HepG2 (cell line): ENCODE data around the gene FMNL2. TPM values are rescaled to one million over a fixed set of nuclear protein-coding genes. Genes with fewer than 3 reads are reported as not detected.

Source experiments
- AGO1 ChIP-seq: fragments of 200-400 bp; formaldehyde crosslinking; IDR thresholded peaks from 2 replicates; pipeline ENCODE4 v1.6.1; 2017; ENCODE audit warnings: mild to moderate bottlenecking, low read depth, low read length, moderate library complexity; ENCODE audit not compliant: poor library complexity, severe bottlenecking
- CENPT ChIP-seq: sonication (generic); formaldehyde crosslinking; IDR thresholded peaks from 2 replicates; pipeline ENCODE4 v1.8.0; 2022; ENCODE audit warnings: low read depth, mild to moderate bottlenecking, moderate library complexity, missing genetic modification reagents
- FOXC1 ChIP-seq: sonication (generic); formaldehyde crosslinking; IDR thresholded peaks from 2 replicates; pipeline ENCODE4 v1.8.0; 2022; ENCODE audit warnings: mild to moderate bottlenecking, missing genetic modification reagents, borderline replicate concordance
- FOXK1 ChIP-seq: sonication (generic); formaldehyde crosslinking; IDR thresholded peaks from 2 replicates; pipeline ENCODE4 v1.4.0; 2020; ENCODE audit warnings: low read depth, missing genetic modification reagents, borderline replicate concordance
- HNRNPUL1 ChIP-seq: fragments of 200-400 bp; formaldehyde crosslinking; IDR thresholded peaks from 2 replicates; pipeline ENCODE4 v1.6.1; 2017; ENCODE audit warnings: low read depth, mild to moderate bottlenecking, low read length, moderate library complexity
- KAT2B ChIP-seq: fragments of 150-350 bp; IDR thresholded peaks from 2 replicates; pipeline ENCODE4 v1.6.1; 2014; ENCODE audit warnings: low read depth, low read length, borderline replicate concordance
- KAT7 ChIP-seq: IDR thresholded peaks from 2 replicates; pipeline ENCODE4 v1.6.1; 2018; ENCODE audit warnings: borderline replicate concordance, missing compliant biosample characterization
- MAF1 ChIP-seq: sonication (generic); formaldehyde crosslinking; IDR thresholded peaks from 2 replicates; pipeline ENCODE4 v1.5.0; 2020; ENCODE audit warnings: missing genetic modification reagents, borderline replicate concordance
- MAFF ChIP-seq: IDR thresholded peaks from 2 replicates; pipeline ENCODE4 v1.6.1; 2011; ENCODE audit warnings: low read depth, low read length, improper control_type of control experiment
- MYC ChIP-seq: sonication (generic); formaldehyde crosslinking; IDR thresholded peaks from 2 replicates; pipeline ENCODE4 v1.9.0; 2021; ENCODE audit warnings: missing genetic modification reagents, borderline replicate concordance
- NR2F6 ChIP-seq, 2 experiments: IDR thresholded peaks; 2 replicates each; pipeline ENCODE4 v1.6.1; 2016; ENCODE audit warnings: antibody characterized with exemption in 1 of 2, mild to moderate bottlenecking in 1 of 2
- SIN3A ChIP-seq: IDR thresholded peaks from 2 replicates; pipeline ENCODE4 v1.6.1; 2011; ENCODE audit warnings: low read depth, mild to moderate bottlenecking, control low read depth, low read length, borderline replicate concordance
- SIN3B ChIP-seq: fragments of 150-350 bp; IDR thresholded peaks from 2 replicates; pipeline ENCODE4 v1.6.1; 2014; ENCODE audit warnings: low read length
- TP53 ChIP-seq: sonication (generic); formaldehyde crosslinking; conservative IDR thresholded peaks from 2 replicates; pipeline ENCODE4 v1.4.0; 2020; ENCODE audit warnings: missing genetic modification reagents
- ZFP37 ChIP-seq: sonication (generic); formaldehyde crosslinking; IDR thresholded peaks from 2 replicates; pipeline ENCODE4 v1.4.0; 2020; ENCODE audit warnings: missing genetic modification reagents, borderline replicate concordance
- ZNF24 ChIP-seq: fragments of 450-650 bp; IDR thresholded peaks from 2 replicates; pipeline ENCODE4 v1.6.1; 2017; ENCODE audit warnings: antibody characterized with exemption, mild to moderate bottlenecking
- ZNF282 ChIP-seq: fragments of 450-650 bp; IDR thresholded peaks from 2 replicates; pipeline ENCODE4 v1.6.1; 2018; ENCODE audit not compliant: partially characterized antibody
- ZNF430 ChIP-seq: sonication (generic); formaldehyde crosslinking; IDR thresholded peaks from 2 replicates; pipeline ENCODE4 v1.9.0; 2021; ENCODE audit warnings: mild to moderate bottlenecking, missing genetic modification reagents
- ZNF562 ChIP-seq: sonication (generic); formaldehyde crosslinking; IDR thresholded peaks from 2 replicates; pipeline ENCODE4 v1.8.0; 2022; ENCODE audit warnings: missing genetic modification reagents, borderline replicate concordance
- ZNF605 ChIP-seq: sonication (generic); formaldehyde crosslinking; IDR thresholded peaks from 2 replicates; pipeline ENCODE4 v1.8.0; 2022; ENCODE audit warnings: mild to moderate bottlenecking, missing genetic modification reagents
- ZNF674 ChIP-seq: sonication (generic); formaldehyde crosslinking; IDR thresholded peaks from 2 replicates; pipeline ENCODE4 v1.5.0; 2020; ENCODE audit warnings: low read depth, mild to moderate bottlenecking, missing genetic modification reagents
- polyA plus RNA-seq, 8 experiments: library from polyadenylated mRNA; depleted of rRNA in 3 of 8; stranded (reverse) in 7 of 8; unstranded in 1 of 8; fragments of >200 nt; fragmentation: Illumina TruSeq in 4 of 8; extraction: Trizol in 4 of 8; gene quantifications; 2 replicates each; pipeline versions ENCODE4 v1.2.1 to v1.2.3, GENCODE V29; 2011 to 2016; ENCODE audit warnings: low read depth in 4 of 8, missing spikeins in 1 of 8, mixed read lengths in 1 of 8; ENCODE audit not compliant: insufficient read depth in 1 of 8
- total RNA-seq, 5 experiments: library from RNA; depleted of rRNA; stranded (reverse); fragments of >200 nt; fragmentation: Illumina TruSeq; extraction: Trizol; gene quantifications; 2 replicates each; pipeline ENCODE4 v1.2.3, GENCODE V29; 2016; ENCODE audit warnings: low read depth in 1 of 5
- TF ChIP-seq, protein P1 (sequence below): IDR thresholded peaks from 2 replicates; pipeline ENCODE4 v1.6.1; 2016; ENCODE audit warnings: low read depth, borderline replicate concordance
- TF ChIP-seq, protein P2 (sequence below): sonication (generic); formaldehyde crosslinking; IDR thresholded peaks from 2 replicates; pipeline ENCODE4 v1.8.1; 2022; ENCODE audit warnings: mild to moderate bottlenecking, missing genetic modification reagents
- TF ChIP-seq, protein P3 (sequence below): IDR thresholded peaks from 2 replicates; pipeline ENCODE4 v1.6.1; 2016
- TF ChIP-seq, protein P4 (sequence below): sonication (generic); formaldehyde crosslinking; conservative IDR thresholded peaks from 2 replicates; pipeline ENCODE4 v1.8.0; 2022; ENCODE audit warnings: low read depth, missing genetic modification reagents
- TF ChIP-seq, protein P5 (sequence below): sonication (generic); formaldehyde crosslinking; IDR thresholded peaks from 2 replicates; pipeline ENCODE4 v1.8.1; 2023; ENCODE audit warnings: mild to moderate bottlenecking, moderate library complexity, missing genetic modification reagents

The FMNL2 gene
- total and polyA plus RNA-seq, 2 of the 13 experiments (the other 11 are each of a cell fraction or from before 2014, with no cell fraction given), result 66.5 to 67.7 TPM

DNA sequence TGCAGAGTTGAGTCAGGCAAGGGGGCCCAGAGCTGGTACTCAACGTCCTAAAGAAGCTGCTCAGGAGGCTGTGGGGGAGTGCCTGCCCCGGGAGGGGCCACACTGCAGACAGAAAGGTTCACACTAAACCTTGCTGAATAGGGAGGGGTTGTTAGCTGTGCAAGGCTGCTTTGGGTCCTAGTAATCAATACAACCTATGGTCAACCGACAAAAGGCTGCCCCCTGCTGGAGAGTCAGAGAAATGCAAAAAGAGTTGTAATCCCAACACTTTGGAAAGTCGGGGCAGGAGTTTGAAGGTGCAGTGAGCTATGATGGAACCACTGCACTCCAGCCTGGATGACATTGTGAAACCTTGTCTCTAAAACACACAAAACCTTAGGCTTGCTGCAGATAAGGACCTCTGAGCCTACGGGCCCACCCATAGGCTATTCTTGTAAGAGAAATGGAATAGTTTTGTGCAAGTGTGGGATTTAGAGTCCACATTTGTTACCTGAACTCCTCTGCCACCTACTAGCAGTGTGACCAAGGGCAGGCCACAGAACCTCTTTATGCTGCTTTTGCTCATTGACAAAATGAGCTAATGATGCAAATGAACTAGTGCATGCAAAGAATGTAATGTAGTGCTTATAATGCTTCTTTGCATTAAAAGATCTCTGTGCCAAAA is 300.8 kb downstream of the FMNL2 start (continued):
- TF ChIP-seq, protein P1, sequence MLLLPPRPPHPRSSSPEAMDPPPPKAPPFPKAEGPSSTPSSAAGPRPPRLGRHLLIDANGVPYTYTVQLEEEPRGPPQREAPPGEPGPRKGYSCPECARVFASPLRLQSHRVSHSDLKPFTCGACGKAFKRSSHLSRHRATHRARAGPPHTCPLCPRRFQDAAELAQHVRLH (CRISPR knock-in tag), result peak; percentile 81; the same call in 1 of the 2 replicates
- 0 out of 2 replicates have a peak, but pooled peaks have one; percentile 10 for TF ChIP-seq ZNF24
- TF ChIP-seq ZNF282, result no peak
- no peak for TF ChIP-seq HNRNPUL1
- TF ChIP-seq KAT2B, result peak; percentile 57
- TF ChIP-seq FOXK1, result no peak
- no peak for TF ChIP-seq ZNF562 (CRISPR knock-in tag)
- TF ChIP-seq, protein P2, sequence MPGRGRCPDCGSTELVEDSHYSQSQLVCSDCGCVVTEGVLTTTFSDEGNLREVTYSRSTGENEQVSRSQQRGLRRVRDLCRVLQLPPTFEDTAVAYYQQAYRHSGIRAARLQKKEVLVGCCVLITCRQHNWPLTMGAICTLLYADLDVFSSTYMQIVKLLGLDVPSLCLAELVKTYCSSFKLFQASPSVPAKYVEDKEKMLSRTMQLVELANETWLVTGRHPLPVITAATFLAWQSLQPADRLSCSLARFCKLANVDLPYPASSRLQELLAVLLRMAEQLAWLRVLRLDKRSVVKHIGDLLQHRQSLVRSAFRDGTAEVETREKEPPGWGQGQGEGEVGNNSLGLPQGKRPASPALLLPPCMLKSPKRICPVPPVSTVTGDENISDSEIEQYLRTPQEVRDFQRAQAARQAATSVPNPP (CRISPR knock-in tag), result no peak
- TF ChIP-seq NR2F6 (IDR thresholded peaks at IDR 0.05), result no peak
- no peak for TF ChIP-seq NR2F6 (CRISPR knock-in tag; IDR thresholded peaks at IDR 0.05)
- TF ChIP-seq ZNF605 (CRISPR knock-in tag), result no peak
- TF ChIP-seq AGO1, result no peak
- TF ChIP-seq, protein P3, sequence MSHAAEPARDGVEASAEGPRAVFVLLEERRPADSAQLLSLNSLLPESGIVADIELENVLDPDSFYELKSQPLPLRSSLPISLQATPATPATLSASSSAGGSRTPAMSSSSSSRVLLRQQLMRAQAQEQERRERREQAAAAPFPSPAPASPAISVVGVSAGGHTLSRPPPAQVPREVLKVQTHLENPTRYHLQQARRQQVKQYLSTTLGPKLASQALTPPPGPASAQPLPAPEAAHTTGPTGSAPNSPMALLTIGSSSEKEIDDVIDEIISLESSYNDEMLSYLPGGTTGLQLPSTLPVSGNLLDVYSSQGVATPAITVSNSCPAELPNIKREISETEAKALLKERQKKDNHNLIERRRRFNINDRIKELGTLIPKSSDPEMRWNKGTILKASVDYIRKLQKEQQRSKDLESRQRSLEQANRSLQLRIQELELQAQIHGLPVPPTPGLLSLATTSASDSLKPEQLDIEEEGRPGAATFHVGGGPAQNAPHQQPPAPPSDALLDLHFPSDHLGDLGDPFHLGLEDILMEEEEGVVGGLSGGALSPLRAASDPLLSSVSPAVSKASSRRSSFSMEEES (CRISPR knock-in tag), result no peak
- TF ChIP-seq MAF1 (CRISPR knock-in tag), result 0 out of 2 replicates have a peak, but pooled peaks have one; percentile 55
- TF ChIP-seq TP53 (CRISPR knock-in tag), result no peak
- no peak for TF ChIP-seq SIN3B
- TF ChIP-seq ZNF430, result no peak
- TF ChIP-seq MAFF, result no peak
- TF ChIP-seq, protein P4, sequence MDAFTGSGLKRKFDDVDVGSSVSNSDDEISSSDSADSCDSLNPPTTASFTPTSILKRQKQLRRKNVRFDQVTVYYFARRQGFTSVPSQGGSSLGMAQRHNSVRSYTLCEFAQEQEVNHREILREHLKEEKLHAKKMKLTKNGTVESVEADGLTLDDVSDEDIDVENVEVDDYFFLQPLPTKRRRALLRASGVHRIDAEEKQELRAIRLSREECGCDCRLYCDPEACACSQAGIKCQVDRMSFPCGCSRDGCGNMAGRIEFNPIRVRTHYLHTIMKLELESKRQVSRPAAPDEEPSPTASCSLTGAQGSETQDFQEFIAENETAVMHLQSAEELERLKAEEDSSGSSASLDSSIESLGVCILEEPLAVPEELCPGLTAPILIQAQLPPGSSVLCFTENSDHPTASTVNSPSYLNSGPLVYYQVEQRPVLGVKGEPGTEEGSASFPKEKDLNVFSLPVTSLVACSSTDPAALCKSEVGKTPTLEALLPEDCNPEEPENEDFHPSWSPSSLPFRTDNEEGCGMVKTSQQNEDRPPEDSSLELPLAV (CRISPR knock-in tag), result no peak
- TF ChIP-seq FOXC1 (CRISPR knock-in tag), result 0 out of 2 replicates have a peak, but pooled peaks have one; percentile 50
- TF ChIP-seq MYC (CRISPR knock-in tag), result no peak; the same call in 1 of the 2 replicates
- no peak for TF ChIP-seq ZFP37 (CRISPR knock-in tag)
- TF ChIP-seq, protein P5, sequence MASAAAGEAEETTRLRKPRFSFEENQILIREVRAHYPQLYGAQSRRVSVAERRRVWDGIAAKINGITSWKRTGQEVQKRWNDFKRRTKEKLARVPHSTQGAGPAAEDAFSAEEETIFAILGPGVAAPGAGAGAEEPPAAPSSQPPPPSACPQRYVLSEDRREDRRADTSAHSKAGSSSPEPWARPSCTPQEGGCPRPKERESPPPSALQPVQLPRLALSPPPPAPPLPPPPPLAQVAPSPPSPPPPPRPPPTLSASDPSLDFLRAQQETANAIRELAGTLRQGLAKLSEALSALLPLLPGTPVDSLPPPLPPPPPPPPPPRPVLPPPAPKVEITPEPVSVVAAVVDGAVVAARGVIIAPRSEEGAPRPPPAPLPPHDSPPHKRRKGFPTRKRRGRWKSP, result no peak
- TF ChIP-seq SIN3A, result no peak
- no peak for TF ChIP-seq ZNF674
- no peak for TF ChIP-seq CENPT (CRISPR knock-in tag)
- TF ChIP-seq KAT7 (CRISPR knock-in tag), result no peak
